ENCODE data around the gene PRDX3.
A peak's percentile ranks its signal among the peaks of the same experiment; 100 is the strongest.
"Not testable (repeated sequence)": the region's sequence is repeated elsewhere in the genome, so short reads cannot be mapped to it uniquely, and the experiment has no call there.

Gene PRDX3

DNA sequence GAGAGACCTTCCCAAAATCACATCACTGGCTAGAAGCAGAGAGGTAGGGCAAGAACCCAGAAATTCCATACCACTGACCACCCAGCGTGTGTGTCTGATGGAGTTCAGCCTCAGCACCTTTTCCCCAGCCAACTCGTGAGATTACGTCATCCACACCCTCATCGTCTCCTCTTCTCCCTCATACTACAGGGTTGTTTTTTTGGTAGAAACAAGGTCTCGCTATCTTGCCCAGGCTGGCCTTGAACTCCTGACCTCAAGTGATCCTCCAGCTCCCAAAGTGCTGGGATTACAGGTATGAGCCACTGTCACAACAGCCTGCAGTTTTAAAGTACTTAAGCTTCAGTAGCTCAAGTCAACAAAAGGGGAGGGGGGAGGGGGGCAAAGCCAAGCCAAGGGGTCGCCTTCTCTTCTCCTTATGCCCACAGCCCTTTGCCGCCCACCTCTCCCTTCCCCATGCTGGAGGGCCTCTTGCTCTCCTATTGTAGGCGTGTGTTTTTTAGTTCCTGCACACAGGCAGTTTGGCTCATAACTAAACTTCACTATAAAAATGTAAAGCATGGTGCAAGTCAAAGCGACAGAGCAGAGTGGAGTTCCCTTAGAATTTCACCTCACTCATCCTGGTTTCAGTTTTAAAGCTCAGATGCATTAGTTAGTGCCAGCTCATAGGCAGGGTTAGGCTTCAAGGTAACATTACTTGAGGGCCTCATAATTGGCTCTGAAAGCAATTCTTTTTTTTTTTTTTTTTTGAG is 5.2 kb upstream of the PRDX3 start:
- Mint-ChIP-seq H3K4me3 (no peak overlapping the region), H3K36me3 (ENCODE audit: low read depth) (peaks cover 4% of the 10 kb centered on the region), H3K4me1 (peaks cover 16% of the 10 kb centered on the region), H3K27me3 (ENCODE audit: low read depth, poor library complexity) (peaks cover 12% of the 10 kb centered on the region), H3K27ac (no peak overlapping the region), H3K9me3 (peaks cover 32% of the 10 kb centered on the region)
- DNase-seq = no peak
- TF ChIP-seq, protein P1, sequence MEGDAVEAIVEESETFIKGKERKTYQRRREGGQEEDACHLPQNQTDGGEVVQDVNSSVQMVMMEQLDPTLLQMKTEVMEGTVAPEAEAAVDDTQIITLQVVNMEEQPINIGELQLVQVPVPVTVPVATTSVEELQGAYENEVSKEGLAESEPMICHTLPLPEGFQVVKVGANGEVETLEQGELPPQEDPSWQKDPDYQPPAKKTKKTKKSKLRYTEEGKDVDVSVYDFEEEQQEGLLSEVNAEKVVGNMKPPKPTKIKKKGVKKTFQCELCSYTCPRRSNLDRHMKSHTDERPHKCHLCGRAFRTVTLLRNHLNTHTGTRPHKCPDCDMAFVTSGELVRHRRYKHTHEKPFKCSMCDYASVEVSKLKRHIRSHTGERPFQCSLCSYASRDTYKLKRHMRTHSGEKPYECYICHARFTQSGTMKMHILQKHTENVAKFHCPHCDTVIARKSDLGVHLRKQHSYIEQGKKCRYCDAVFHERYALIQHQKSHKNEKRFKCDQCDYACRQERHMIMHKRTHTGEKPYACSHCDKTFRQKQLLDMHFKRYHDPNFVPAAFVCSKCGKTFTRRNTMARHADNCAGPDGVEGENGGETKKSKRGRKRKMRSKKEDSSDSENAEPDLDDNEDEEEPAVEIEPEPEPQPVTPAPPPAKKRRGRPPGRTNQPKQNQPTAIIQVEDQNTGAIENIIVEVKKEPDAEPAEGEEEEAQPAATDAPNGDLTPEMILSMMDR (IDR thresholded peaks at IDR 0.05) = no peak

DNA sequence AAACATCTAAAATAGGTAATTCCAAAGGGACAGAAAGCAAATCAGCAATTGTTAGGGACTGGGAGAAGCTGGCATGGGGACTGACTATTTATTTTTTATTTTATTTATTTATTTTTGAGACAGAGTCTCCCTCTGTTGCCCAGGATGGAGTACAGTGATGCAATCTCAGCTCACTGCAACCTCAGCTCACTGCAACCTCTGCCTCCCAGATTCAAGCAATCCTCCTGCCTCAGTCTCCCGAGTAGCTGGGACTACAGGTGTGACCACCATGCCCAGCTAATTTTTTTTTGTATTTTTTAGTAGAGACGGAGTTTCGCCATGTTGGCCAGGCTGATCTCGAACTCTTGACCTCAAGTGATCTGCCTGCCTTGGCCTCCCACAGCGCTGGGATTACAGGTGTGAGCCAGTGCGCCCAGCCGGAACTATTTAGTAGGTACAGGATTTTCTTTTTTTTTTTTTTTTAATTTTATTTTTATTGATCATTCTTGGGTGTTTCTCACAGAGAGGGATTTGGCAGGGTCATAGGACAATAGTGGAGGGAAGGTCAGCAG is 2.3 kb upstream of the PRDX3 start:
- not testable (repeated sequence) for H3K27ac Mint-ChIP-seq; DNase-seq; H3K4me3 Mint-ChIP-seq; H3K27me3 Mint-ChIP-seq (ENCODE audit: low read depth, poor library complexity)
- peaks cover 31% of the 10 kb centered on the region for H3K4me1 Mint-ChIP-seq
- peaks cover 32% of the 10 kb centered on the region for H3K9me3 Mint-ChIP-seq
- H3K36me3 Mint-ChIP-seq (ENCODE audit: low read depth) = peaks cover 14% of the 10 kb centered on the region

DNA sequence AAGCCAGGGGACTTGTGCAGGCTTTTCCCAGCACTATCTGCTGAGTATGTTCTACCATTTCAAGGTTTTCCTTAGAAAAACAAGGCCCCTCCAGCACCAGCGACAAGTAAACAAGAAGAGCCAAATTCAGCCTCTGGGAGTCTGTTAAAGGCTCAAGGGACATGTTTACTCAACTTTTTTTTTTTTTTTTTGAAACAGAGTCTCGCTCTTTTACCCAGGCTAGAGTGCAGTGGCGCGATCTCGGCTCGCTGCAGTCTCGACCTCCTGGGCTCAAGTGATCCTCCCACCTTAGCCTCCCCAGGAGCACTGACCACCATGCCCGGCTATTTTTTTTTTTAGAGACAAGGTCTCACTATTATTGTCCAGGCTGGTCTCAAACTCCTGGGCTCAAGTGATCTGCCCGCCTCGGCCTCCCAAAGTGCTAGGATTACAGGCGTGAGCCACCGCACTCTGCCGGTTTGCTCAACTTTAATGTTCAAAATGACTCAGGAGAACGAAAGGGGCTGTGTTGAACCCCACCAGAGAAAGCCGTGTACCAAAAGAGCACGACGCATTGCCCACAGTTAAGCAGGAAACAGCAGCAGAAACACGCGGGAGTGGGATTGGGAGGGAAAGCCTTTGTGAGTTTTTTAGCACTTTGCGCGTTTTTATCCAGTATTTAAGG is 772 bp downstream of the PRDX3 start:
- H3K27ac Mint-ChIP-seq = peak overlapping the region; percentile 91
- TF ChIP-seq, protein P1 (IDR thresholded peaks at IDR 0.05) = no peak
- H3K36me3 Mint-ChIP-seq (ENCODE audit: low read depth) = peaks cover 25% of the 10 kb centered on the region
- H3K4me3 Mint-ChIP-seq = peak overlapping the region; percentile 99
- H3K9me3 Mint-ChIP-seq = peaks cover 17% of the 10 kb centered on the region
- peaks cover 5% of the 10 kb centered on the region for H3K27me3 Mint-ChIP-seq (ENCODE audit: low read depth, poor library complexity)
- DNase-seq = no peak
- peaks cover 35% of the 10 kb centered on the region for H3K4me1 Mint-ChIP-seq

DNA sequence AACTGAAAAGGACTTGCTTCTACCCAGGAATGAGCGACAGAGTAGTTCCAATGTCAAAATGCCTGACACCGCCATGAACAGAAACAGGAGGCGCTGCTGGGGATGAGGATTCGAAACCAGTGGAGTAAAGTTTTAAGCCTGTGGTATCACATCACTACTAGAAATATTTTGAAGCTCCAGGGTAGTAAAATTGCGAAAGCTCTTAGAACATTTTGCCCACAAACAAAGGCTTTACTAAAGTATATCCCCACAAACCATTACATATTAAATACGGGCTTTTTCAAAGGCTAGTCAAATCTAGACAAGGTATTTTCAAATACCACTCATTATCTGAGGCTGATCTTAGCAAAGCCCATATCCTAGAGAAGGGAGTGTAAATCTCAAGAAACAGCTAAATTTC is 2.4 kb downstream of the PRDX3 start:
- peak overlapping the region; percentile 52 for H3K4me3 Mint-ChIP-seq
- peak overlapping the region; percentile 78 for H3K27ac Mint-ChIP-seq
- no peak for DNase-seq

DNA sequence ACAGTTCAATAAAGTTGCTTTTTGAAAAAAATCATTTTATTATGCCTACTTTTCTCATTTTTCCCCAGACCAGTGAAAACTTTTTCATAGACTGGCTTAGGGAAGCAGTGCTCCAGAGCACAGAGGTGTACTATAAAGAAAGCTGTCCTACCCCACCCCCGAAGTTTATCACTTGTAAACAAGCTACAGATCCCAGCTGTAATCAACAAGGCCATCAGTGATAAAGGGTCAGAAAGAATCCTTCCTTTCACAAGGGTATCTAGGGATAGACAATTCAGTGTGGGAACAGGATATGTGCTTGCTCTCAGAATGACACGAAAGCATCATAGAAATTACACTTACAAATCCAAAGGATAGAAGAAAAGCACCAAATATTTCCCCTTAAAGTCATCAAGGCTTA is 4.5 kb downstream of the PRDX3 start:
- no peak for DNase-seq
- peaks cover 55% of the 10 kb centered on the region for H3K36me3 Mint-ChIP-seq (ENCODE audit: low read depth)
- TF ChIP-seq, protein P1 (IDR thresholded peaks at IDR 0.05) = no peak
- peaks cover 5% of the 10 kb centered on the region for H3K27me3 Mint-ChIP-seq (ENCODE audit: low read depth, poor library complexity)
- no peak overlapping the region for H3K27ac Mint-ChIP-seq
- no peak overlapping the region for H3K4me3 Mint-ChIP-seq
- no peaks in the 10 kb centered on the region for H3K9me3 Mint-ChIP-seq
- H3K4me1 Mint-ChIP-seq = peaks cover 34% of the 10 kb centered on the region

More for the DNA sequence above, 2.4 kb downstream of the PRDX3 start:
- peaks cover 41% of the 10 kb centered on the region for H3K36me3 Mint-ChIP-seq (ENCODE audit: low read depth)
- TF ChIP-seq, protein P1 (IDR thresholded peaks at IDR 0.05) = no peak
- H3K4me1 Mint-ChIP-seq = peaks cover 35% of the 10 kb centered on the region
- H3K27me3 Mint-ChIP-seq (ENCODE audit: low read depth, poor library complexity) = peaks cover 5% of the 10 kb centered on the region
- peaks cover 12% of the 10 kb centered on the region for H3K9me3 Mint-ChIP-seq

DNA sequence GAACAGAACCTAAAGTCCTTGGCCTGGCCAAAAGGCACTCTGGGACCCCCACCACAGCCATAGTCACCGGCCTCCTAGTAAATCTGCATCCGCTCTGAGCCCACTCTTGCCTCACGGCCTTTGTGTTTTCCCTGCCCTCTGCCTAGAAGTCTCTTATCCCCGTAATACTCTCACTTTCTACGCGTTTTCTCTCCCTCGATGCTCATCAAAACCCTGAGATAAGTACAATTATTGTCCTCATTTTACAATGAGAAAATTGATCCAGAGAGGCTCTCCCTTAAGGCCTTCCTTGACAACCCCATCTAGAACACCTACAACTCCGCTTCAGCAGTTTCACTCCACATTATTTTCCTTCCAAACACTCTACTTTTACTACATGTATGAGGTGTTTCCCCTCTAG is 11.6 kb downstream of the PRDX3 start:
- Mint-ChIP-seq H3K36me3 (ENCODE audit: low read depth) (peaks cover 42% of the 10 kb centered on the region), H3K4me3 (peak overlapping the region; percentile 86), H3K27me3 (ENCODE audit: low read depth, poor library complexity) (peaks cover 4% of the 10 kb centered on the region), H3K9me3 (no peaks in the 10 kb centered on the region), H3K27ac (peak overlapping the region; percentile 57), H3K4me1 (peaks cover 48% of the 10 kb centered on the region)
- TF ChIP-seq, protein P1 (IDR thresholded peaks at IDR 0.05) = no peak
- DNase-seq = no peak
